Ovary (tissue), 3 donors: Measurements from ENCODE around the gene CD70.

Experiments used
- CTCF ChIP-seq, 3 donors: fragments of 450-650 bp in 2 of 3; fragments of 200-600 bp in 1 of 3; IDR thresholded peaks; one replicate each; pipeline versions ENCODE4 v1.5.1 to v1.8.0; 2016 to 2022; ENCODE audit warnings: antibody characterized with exemption in 3 of 3, mild to moderate bottlenecking in 1 of 3
- POLR2A ChIP-seq: fragments of 450-650 bp; IDR thresholded peaks from one replicate; pipeline ENCODE4 v1.6.1; 2017; ENCODE audit warnings: antibody characterized with exemption, mild to moderate bottlenecking, moderate library complexity
- donor health status: DM: no; HTN: no; CAD: no.

DNA sequence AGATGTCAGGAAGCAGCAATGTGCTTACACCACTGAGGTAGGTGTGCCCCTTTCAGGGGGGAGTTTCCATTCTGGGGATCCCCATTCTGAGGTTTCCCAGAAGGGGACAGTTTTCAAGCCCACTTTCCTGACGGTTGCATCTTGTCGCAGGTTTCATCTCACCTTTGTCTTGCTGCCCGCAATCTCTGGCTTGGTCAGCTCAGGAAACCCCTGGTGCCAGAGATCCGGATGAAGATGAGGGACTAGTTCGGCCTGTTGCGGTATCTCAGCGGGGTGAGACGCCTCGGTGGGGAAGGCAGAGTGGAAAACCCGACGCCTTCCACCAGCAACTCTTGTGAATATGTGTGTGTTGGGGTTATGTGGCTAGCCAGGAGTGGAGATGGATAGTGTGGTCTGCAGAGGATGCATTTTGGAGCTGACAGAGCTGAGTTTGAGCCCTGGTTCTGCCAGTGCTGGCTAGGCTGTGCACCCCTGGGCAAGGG lies 47.0 kb downstream of the CD70 start:
- no peak for TF ChIP-seq CTCF (IDR thresholded peaks at IDR 0.05)
- no peak for TF ChIP-seq POLR2A
